HEK293 (cell line): Measurements from ENCODE around the gene NGLY1.

ENCODE experiments used
- CTCF ChIA-PET: fragments of 350-600 bp; formaldehyde crosslinking; extraction: SDS; loops from one replicate; lab custom pipeline; 2021; ENCODE audit warnings: antibody characterized with exemption; lab: Yijun Ruan, JAX
- POLR2A ChIA-PET: fragments of 300-600 bp; formaldehyde crosslinking; extraction: SDS; loops from one replicate; lab custom pipeline; 2020; ENCODE audit warnings: antibody characterized with exemption, inconsistent platforms; lab: Yijun Ruan, JAX
- H3K27ac ChIP-seq: fragments of 200-500 bp; sonication (Bioruptor generic); 2 replicates; pipeline ENCODE4 v1.5.1; 2014; ENCODE audit warnings: low read depth, low read length, control low read depth, inconsistent platforms; ENCODE audit errors: extremely low read depth
- H3K36me3 ChIP-seq, 2 experiments: fragments of 200-500 bp in 1 of 2; sonication (Bioruptor generic) in 1 of 2; 1 replicate in 1 of 2; 2 replicates in 1 of 2; pipeline ENCODE4 v1.5.1; 2014 to 2017; ENCODE audit warnings: inconsistent platforms in 2 of 2, low read length in 2 of 2; ENCODE audit not compliant: control insufficient read depth in 2 of 2, insufficient read depth in 1 of 2
- H3K4me1 ChIP-seq: fragments of 200-500 bp; sonication (Bioruptor generic); 2 replicates; pipeline ENCODE4 v1.5.1; 2014; ENCODE audit warnings: mild to moderate bottlenecking, low read length, inconsistent platforms; ENCODE audit not compliant: control insufficient read depth, insufficient read depth
- H3K4me3 ChIP-seq: 2 replicates; pipeline ENCODE4 v1.5.1; 2011; ENCODE audit warnings: low read depth, mild to moderate bottlenecking, control low read depth, low read length, moderate library complexity
- H3K9me3 ChIP-seq: fragments of 200-500 bp; sonication (Bioruptor generic); 2 replicates; pipeline ENCODE4 v1.5.1; 2014; ENCODE audit warnings: low read depth, low read length, inconsistent platforms; ENCODE audit not compliant: control insufficient read depth, insufficient read depth
- EGR2 ChIP-seq: fragments of 450-650 bp; formaldehyde crosslinking; IDR thresholded peaks from 2 replicates; pipeline ENCODE4 v1.5.1; 2016; ENCODE audit warnings: low read depth, missing biosample characterization, missing genetic modification characterization
- KLF7 ChIP-seq: fragments of 450-650 bp; formaldehyde crosslinking; IDR thresholded peaks from 2 replicates; pipeline ENCODE4 v1.5.1; 2016; ENCODE audit warnings: missing biosample characterization, missing genetic modification characterization, borderline replicate concordance
- YY2 ChIP-seq: fragments of 450-650 bp; formaldehyde crosslinking; IDR thresholded peaks from 2 replicates; pipeline ENCODE4 v1.5.1; 2016; ENCODE audit warnings: missing biosample characterization, missing genetic modification characterization
- ZBTB21 ChIP-seq: fragments of 450-650 bp; formaldehyde crosslinking; IDR thresholded peaks from 2 replicates; pipeline ENCODE4 v1.5.1; 2017; ENCODE audit warnings: missing biosample characterization, missing genetic modification characterization
- ZBTB48 ChIP-seq: fragments of 450-650 bp; formaldehyde crosslinking; IDR thresholded peaks from 2 replicates; pipeline ENCODE4 v1.5.1; 2016; ENCODE audit warnings: missing biosample characterization, missing genetic modification characterization
- ZFP37 ChIP-seq: fragments of 450-650 bp; formaldehyde crosslinking; IDR thresholded peaks from 2 replicates; pipeline ENCODE4 v1.5.1; 2016; ENCODE audit warnings: missing biosample characterization, missing genetic modification characterization
- ZIC2 ChIP-seq: fragments of 450-650 bp; formaldehyde crosslinking; IDR thresholded peaks from 2 replicates; pipeline ENCODE4 v1.5.1; 2016; ENCODE audit warnings: missing biosample characterization, missing genetic modification characterization
- ZNF138 ChIP-seq: fragments of 450-650 bp; formaldehyde crosslinking; IDR thresholded peaks from 2 replicates; pipeline ENCODE4 v1.5.1; 2016; ENCODE audit warnings: missing biosample characterization, missing genetic modification characterization, borderline replicate concordance
- ZNF169 ChIP-seq: fragments of 450-650 bp; formaldehyde crosslinking; IDR thresholded peaks from 2 replicates; pipeline ENCODE4 v1.5.1; 2016; ENCODE audit warnings: missing biosample characterization, missing genetic modification characterization
- ZNF354C ChIP-seq: fragments of 450-650 bp; formaldehyde crosslinking; IDR thresholded peaks from 2 replicates; pipeline ENCODE4 v1.5.1; 2016; ENCODE audit warnings: missing biosample characterization, missing genetic modification characterization, low read depth, borderline replicate concordance
- ZNF391 ChIP-seq: fragments of 450-650 bp; formaldehyde crosslinking; IDR thresholded peaks from 2 replicates; pipeline ENCODE4 v1.5.1; 2016; ENCODE audit warnings: low read depth, missing biosample characterization, missing genetic modification characterization, borderline replicate concordance
- ZNF404 ChIP-seq: fragments of 450-650 bp; formaldehyde crosslinking; IDR thresholded peaks from 2 replicates; pipeline ENCODE4 v1.5.1; 2017; ENCODE audit warnings: missing biosample characterization, missing genetic modification characterization
- ZNF488 ChIP-seq: fragments of 450-650 bp; formaldehyde crosslinking; IDR thresholded peaks from 2 replicates; pipeline ENCODE4 v1.5.1; 2016; ENCODE audit warnings: missing biosample characterization, missing genetic modification characterization
- ZNF510 ChIP-seq: fragments of 450-650 bp; formaldehyde crosslinking; IDR thresholded peaks from 2 replicates; pipeline ENCODE4 v1.5.1; 2018; ENCODE audit warnings: mild to moderate bottlenecking, missing genetic modification characterization, missing biosample characterization; ENCODE audit not compliant: insufficient replicate concordance
- ZNF530 ChIP-seq: fragments of 450-650 bp; formaldehyde crosslinking; IDR thresholded peaks from 2 replicates; pipeline ENCODE4 v1.5.1; 2016; ENCODE audit warnings: low read depth, missing biosample characterization, missing genetic modification characterization
- ZNF544 ChIP-seq: fragments of 450-650 bp; formaldehyde crosslinking; IDR thresholded peaks from 2 replicates; pipeline ENCODE4 v1.5.0; 2017; ENCODE audit warnings: missing biosample characterization, missing genetic modification characterization
- ZNF624 ChIP-seq: fragments of 450-650 bp; formaldehyde crosslinking; IDR thresholded peaks from 2 replicates; pipeline ENCODE4 v1.5.1; 2017; ENCODE audit warnings: missing biosample characterization, missing genetic modification characterization
- ZNF639 ChIP-seq: fragments of 450-650 bp; formaldehyde crosslinking; IDR thresholded peaks from 2 replicates; pipeline ENCODE4 v1.5.1; 2016; ENCODE audit warnings: missing biosample characterization, missing genetic modification characterization
- ZNF658 ChIP-seq: fragments of 450-650 bp; formaldehyde crosslinking; IDR thresholded peaks from 2 replicates; pipeline ENCODE4; 2016; ENCODE audit warnings: missing biosample characterization, missing genetic modification characterization
- ZNF670 ChIP-seq: fragments of 450-650 bp; formaldehyde crosslinking; IDR thresholded peaks from 2 replicates; pipeline ENCODE4 v1.5.1; 2016; ENCODE audit warnings: missing biosample characterization, missing genetic modification characterization, low read depth
- ZNF76 ChIP-seq: fragments of 450-650 bp; formaldehyde crosslinking; IDR thresholded peaks from 2 replicates; pipeline ENCODE4; 2016; ENCODE audit warnings: low read depth, missing biosample characterization, missing genetic modification characterization, borderline replicate concordance
- ZNF777 ChIP-seq: fragments of 450-650 bp; formaldehyde crosslinking; IDR thresholded peaks from 2 replicates; pipeline ENCODE4 v1.5.1; 2017; ENCODE audit warnings: missing biosample characterization, missing genetic modification characterization, borderline replicate concordance
- ZSCAN23 ChIP-seq: fragments of 450-650 bp; formaldehyde crosslinking; IDR thresholded peaks from 2 replicates; pipeline ENCODE4 v1.5.1; 2016; ENCODE audit warnings: missing biosample characterization, missing genetic modification characterization

NGLY1 gene

GRCh38 chr3:25817638-25818037 is 34.4 kb upstream of the NGLY1 start:
- no peaks in the 10 kb centered on the region for H3K9me3 ChIP-seq
- H3K36me3 ChIP-seq = no peaks in the 10 kb centered on the region
- no peaks in the 10 kb centered on the region for H3K4me1 ChIP-seq
- no peak overlapping the region for H3K4me3 ChIP-seq
- CTCF ChIA-PET = interaction anchor here (0.6 kb wide), 1 partner anchor 13 kb away, joined by 3 read pairs; no protein-coding TSS in a partner anchor
- POLR2A ChIA-PET = no interaction called here
- no peak overlapping the region for H3K27ac ChIP-seq
- TF ChIP-seq ZNF530 (tag by site-specific recombination) = no peak
- TF ChIP-seq ZNF138 = no peak
- no peak for TF ChIP-seq ZNF510 (tag by site-specific recombination)
- TF ChIP-seq ZNF624 (tag by site-specific recombination) = no peak
- no peak for TF ChIP-seq ZNF404 (tag by site-specific recombination)
- TF ChIP-seq ZBTB21 (tag by site-specific recombination) = no peak
- TF ChIP-seq ZFP37 (tag by site-specific recombination) = no peak
- TF ChIP-seq ZNF169 (tag by site-specific recombination) = no peak

- no peak overlapping the region for H3K27ac ChIP-seq
- ChIA-PET POLR2A (no interaction called here), CTCF (no interaction called here)
- TF ChIP-seq KLF7 (tag by site-specific recombination) (no peak), ZNF639 (tag by site-specific recombination) (no peak)
- no peak overlapping the region for H3K4me3 ChIP-seq
- H3K36me3 ChIP-seq = no peaks in the 10 kb centered on the region
- H3K4me1 ChIP-seq = no peaks in the 10 kb centered on the region
- no peaks in the 10 kb centered on the region for H3K9me3 ChIP-seq
Observed at GRCh38 chr3:25817107-25817506, 33.9 kb upstream of the NGLY1 start.

GRCh38 chr3:25812644-25813043 is 29.4 kb upstream of the NGLY1 start:
- CTCF ChIA-PET = no interaction called here
- TF ChIP-seq ZNF658 (tag by site-specific recombination) = no peak
- TF ChIP-seq ZNF544 (tag by site-specific recombination) = no peak
- TF ChIP-seq ZNF391 (tag by site-specific recombination) = no peak
- TF ChIP-seq ZSCAN23 (tag by site-specific recombination) = no peak
- no peak for TF ChIP-seq ZIC2
- no peak for TF ChIP-seq EGR2 (tag by site-specific recombination)
- no peak for TF ChIP-seq ZNF76 (tag by site-specific recombination)
- no peak for TF ChIP-seq ZNF777
- no peak for TF ChIP-seq ZBTB21 (tag by site-specific recombination)
- TF ChIP-seq YY2 (tag by site-specific recombination) = no peak
- TF ChIP-seq ZBTB48 (tag by site-specific recombination) = no peak
- no peak for TF ChIP-seq ZNF670 (tag by site-specific recombination)
- TF ChIP-seq ZNF488 (tag by site-specific recombination) = no peak
- no peak for TF ChIP-seq ZNF354C
- TF ChIP-seq, all 188 proteins: peak for 0
- Histone ChIP-seq H3K4me1 (no peaks in the 10 kb centered on the region), H3K4me3 (no peak overlapping the region), H3K27ac (no peak overlapping the region), H3K9me3 (no peaks in the 10 kb centered on the region), H3K36me3 (no peaks in the 10 kb centered on the region)
- POLR2A ChIA-PET = no interaction called here
